Hepatic stellate cell (primary cell): Measurements from ENCODE around the gene RFTN1.

Experiments used
- DNase-seq: peaks from one replicate; pipeline ENCODE4 v3.0.0; 2011; ENCODE audit warnings: low spot score

RFTN1 gene

DNA sequence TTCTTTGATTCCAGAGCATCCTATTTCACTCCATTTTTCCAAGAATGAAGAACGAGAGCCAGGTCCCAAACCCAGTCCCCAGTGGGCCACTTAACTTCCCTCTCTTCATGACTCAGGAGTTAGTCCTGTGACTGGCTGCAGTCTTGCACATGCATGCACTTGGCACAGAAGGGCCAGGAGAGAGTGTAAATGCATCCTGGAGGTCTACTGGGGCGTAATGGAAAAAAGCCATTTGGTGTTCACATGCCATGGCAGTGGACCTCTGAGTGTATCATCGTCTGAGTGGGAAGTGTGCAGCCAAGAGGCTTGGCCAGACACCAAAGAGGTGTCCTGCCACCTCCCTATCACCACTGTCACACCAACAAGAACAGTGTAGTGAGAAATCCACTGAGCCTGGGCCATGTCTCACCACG is 15.1 kb upstream of the RFTN1 start:
- DNase-seq: no peak

- no peak for DNase-seq
Observed at GRCh38 chr3:16528106-16528505, 14.6 kb upstream of the RFTN1 start.

- no peak for DNase-seq
Observed at GRCh38 chr3:16524196-16524595, 10.7 kb upstream of the RFTN1 start.

GRCh38 chr3:16523778-16524177 is 10.3 kb upstream of the RFTN1 start:
- no peak for DNase-seq

GRCh38 chr3:16522834-16523233 is 9.3 kb upstream of the RFTN1 start:
- no peak for DNase-seq

GRCh38 chr3:16520970-16521881 is 7.7 kb upstream of the RFTN1 start:
- DNase-seq: no peak

DNA sequence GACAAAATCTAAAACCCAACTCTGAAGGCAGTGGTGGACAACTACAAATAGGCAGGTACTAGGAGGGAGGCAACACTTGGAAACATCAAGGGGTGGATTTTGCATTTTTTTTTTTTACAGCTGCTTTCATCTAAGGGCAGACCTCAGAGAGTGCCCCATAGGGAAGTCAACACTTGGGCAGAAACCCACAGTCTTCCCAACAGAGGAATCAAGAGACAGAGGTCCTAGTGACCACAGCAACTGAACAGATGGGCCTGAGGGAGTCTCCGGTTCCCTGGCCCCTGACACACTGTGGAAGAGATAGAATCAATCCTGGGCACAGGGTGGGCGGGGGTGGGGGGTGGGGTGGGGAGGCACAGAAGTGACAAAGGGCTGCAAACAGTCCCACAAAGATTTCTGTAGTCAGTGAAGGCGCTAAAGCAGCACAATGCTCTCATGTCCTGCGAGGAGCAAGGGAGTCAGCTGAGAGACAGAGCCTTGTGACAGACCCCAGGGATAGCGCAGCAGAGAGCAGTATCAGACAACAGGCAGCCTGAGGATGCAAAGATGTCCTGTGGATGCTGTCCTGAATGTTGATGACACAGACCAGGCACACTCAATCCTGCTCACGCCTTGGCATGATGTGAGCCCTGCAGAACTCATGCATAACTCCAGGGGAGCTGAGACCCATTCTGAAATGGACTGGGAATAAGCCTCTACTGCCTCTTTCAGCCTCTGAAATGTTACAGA is 6.9 kb upstream of the RFTN1 start:
- no peak for DNase-seq

- DNase-seq: peak; percentile 70
Observed at GRCh38 chr3:16516695-16517481, 3.4 kb upstream of the RFTN1 start.

DNA sequence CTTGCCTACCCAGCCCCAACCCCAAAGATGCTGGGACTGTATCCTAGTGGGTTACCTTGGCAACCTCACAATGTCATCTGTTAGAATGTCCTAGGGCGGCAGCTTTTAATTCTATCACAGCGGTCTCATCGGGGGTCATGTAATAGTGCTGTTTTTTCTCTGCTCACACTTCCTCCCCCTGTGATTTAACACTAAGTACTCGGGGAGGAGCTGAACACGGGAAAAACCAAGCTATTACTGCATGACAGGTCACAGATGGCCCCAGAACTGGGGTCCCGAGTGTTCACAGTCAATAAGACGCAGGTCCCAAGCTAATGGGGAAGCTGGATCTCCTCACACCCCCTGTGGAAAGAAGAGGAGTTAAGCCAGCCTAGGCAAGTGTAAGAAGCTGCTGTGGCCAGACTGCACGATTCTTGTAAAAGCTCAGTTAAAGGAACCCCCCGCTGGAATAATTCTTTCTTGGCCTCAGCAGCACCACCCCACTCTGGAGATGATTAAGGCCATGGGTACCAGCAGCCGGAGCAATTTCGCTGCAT is 2.5 kb upstream of the RFTN1 start:
- no peak for DNase-seq

- no peak for DNase-seq
Observed at GRCh38 chr3:16514755-16515353, 1.4 kb upstream of the RFTN1 start.

- no peak for DNase-seq
Observed at GRCh38 chr3:16514021-16514700, 662 bp upstream of the RFTN1 start.

DNA sequence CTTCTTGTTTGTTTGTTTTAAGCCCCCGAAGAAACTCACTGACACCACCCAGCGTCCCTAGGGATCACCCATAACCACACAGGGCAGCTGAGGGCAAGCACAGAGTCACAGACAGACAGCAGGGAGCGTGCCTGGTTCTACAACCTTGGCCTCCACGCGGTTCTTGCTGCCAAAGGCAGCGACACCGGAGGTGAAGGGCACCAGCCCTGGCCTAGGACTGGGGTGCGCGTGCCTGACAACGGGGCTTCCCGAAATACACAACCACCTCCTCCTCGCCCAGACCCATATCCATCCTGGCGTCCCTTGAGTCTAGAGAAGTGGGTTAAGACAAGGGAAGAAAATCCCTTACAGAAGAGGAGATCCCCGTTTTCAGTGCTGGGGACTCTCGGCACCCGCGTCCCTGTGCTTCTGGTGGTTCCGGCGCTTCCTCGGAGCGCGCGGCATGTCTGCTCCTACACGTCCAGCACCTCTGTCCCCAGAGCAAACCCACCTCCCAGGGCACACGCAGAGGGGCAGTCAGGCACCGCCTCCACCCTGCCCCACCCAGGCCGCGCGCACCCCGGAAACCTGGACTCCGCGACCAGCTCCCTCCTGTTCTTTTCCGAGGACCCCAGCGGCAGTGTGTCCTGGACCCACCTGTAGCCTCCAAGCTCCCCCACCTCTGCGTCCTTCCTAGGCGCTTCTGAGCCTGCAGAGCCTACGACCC is 911 bp downstream of the RFTN1 start:
- DNase-seq: peak; percentile 75

GRCh38 chr3:16511681-16512434 is 1.6 kb downstream of the RFTN1 start:
- peak; percentile 85 for DNase-seq

- DNase-seq: no peak
Observed at GRCh38 chr3:16510620-16511319, 2.7 kb downstream of the RFTN1 start.

- DNase-seq: no peak
Observed at GRCh38 chr3:16509721-16510619, 3.5 kb downstream of the RFTN1 start.

- DNase-seq: no peak
Observed at GRCh38 chr3:16508591-16508995, 4.9 kb downstream of the RFTN1 start.

GRCh38 chr3:16508243-16508578 is 5.3 kb downstream of the RFTN1 start:
- DNase-seq: no peak

DNA sequence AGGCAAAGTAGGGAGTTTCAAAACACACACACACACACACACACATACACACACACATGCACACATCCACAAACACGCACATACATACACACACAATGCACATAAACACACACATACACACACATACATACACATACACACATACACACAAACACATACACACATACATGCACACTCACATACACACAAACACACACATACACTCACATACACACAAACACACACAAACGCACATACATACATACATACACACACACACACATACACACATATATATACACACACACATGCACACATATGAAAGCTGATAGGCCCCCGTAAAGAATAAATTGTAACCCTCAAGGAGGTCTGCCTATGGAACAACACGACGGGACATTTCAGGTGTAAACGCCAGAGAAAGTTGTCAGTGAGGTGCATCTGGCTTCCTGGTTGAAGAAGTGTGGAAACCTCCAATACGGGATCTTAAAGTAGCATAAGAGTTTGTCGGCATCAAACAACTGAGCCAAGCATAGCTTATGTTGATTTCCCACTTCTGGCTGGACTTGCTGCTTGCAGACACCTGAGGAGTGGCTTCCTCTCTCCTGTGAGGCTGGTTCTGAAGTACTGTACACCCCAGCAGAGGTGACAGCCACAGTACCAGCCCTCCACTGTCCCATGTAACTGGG is 5.8 kb downstream of the RFTN1 start:
- no peak for DNase-seq
